Measurements from ENCODE around the gene LIF.
"Not testable (repeated sequence)": the region's sequence is repeated elsewhere in the genome, so short reads cannot be mapped to it uniquely, and the experiment has no call there.

Gene LIF

GRCh38 chr22:30240541-30241417 lies 5.8 kb downstream of the LIF start:
- DNase-seq, result no peak

- no peak for DNase-seq
Observed at GRCh38 chr22:30239488-30240405, 6.8 kb downstream of the LIF start.

GRCh38 chr22:30238661-30239487 lies 7.7 kb downstream of the LIF start:
- no peak for DNase-seq

GRCh38 chr22:30238136-30238535 lies 8.4 kb downstream of the LIF start:
- DNase-seq, result no peak

- DNase-seq, result no peak
Observed at GRCh38 chr22:30236875-30237274, 9.7 kb downstream of the LIF start.

- no peak for DNase-seq
Observed at GRCh38 chr22:30235687-30236170, 10.8 kb downstream of the LIF start.

- no peak for DNase-seq
Observed at GRCh38 chr22:30234786-30235470, 11.6 kb downstream of the LIF start.

GRCh38 chr22:30234325-30234724 lies 12.2 kb downstream of the LIF start:
- DNase-seq, result not testable (repeated sequence)

GRCh38 chr22:30233582-30233981 lies 13.0 kb downstream of the LIF start:
- DNase-seq, result no peak

GRCh38 chr22:30232716-30233218 lies 13.8 kb downstream of the LIF start:
- DNase-seq, result no peak

GRCh38 chr22:30230787-30231461 lies 15.6 kb downstream of the LIF start:
- DNase-seq, result no peak

- no peak for DNase-seq
Observed at GRCh38 chr22:30230330-30230729, 16.2 kb downstream of the LIF start.

- no peak for DNase-seq
Observed at GRCh38 chr22:30228509-30229359, 17.8 kb downstream of the LIF start.

GRCh38 chr22:30227438-30228228 lies 18.9 kb downstream of the LIF start:
- DNase-seq, result no peak

- DNase-seq, result no peak
Observed at GRCh38 chr22:30226192-30226832, 20.2 kb downstream of the LIF start.

GRCh38 chr22:30225220-30225927 lies 21.2 kb downstream of the LIF start:
- DNase-seq, result no peak

- no peak for DNase-seq
Observed at GRCh38 chr22:30224161-30224857, 22.2 kb downstream of the LIF start.

GRCh38 chr22:30223303-30223702 lies 23.3 kb downstream of the LIF start:
- DNase-seq, result no peak

All from NCI-H345 (cell line).